Ishikawa (cell line): Measurements from ENCODE around the gene TNRC6B.

Experiments used
- EGR1 ChIP-seq: IDR thresholded peaks from 2 replicates; pipeline ENCODE4 v1.6.1; 2012
- EP300 ChIP-seq: IDR thresholded peaks from 2 replicates; pipeline ENCODE4 v1.6.1; 2012; ENCODE audit warnings: borderline replicate concordance
- FOXM1 ChIP-seq: IDR thresholded peaks from 2 replicates; pipeline ENCODE4 v1.6.1; 2012; ENCODE audit warnings: low read depth, borderline replicate concordance
- RAD21 ChIP-seq: IDR thresholded peaks from 2 replicates; pipeline ENCODE4 v1.6.1; 2012; ENCODE audit warnings: low read depth
- TAF1 ChIP-seq: IDR thresholded peaks from 2 replicates; pipeline ENCODE4 v1.6.1; 2012; ENCODE audit warnings: low read depth, mild to moderate bottlenecking
- USF1 ChIP-seq: IDR thresholded peaks from 2 replicates; pipeline ENCODE4 v1.6.1; 2012
- YY1 ChIP-seq: IDR thresholded peaks from 2 replicates; pipeline ENCODE4 v1.6.1; 2012; ENCODE audit warnings: low read depth

- TF ChIP-seq YY1 (peak; percentile 85), FOXM1 (no peak), TAF1 (peak; percentile 96), RAD21 (no peak), USF1 (peak; percentile 87), EGR1 (no peak), EP300 (peak; percentile 49; the same call in 1 of the 2 replicates)
Observed at GRCh38 chr22:40346185-40347118, 168.7 kb downstream of the TNRC6B start, which contains the start of gene ADSL.
